Stimulated activated CD4-positive, alpha-beta T cell treated with anti-CD3 and anti-CD28 coated beads, Interleukin-2, amount 100 ng/mL, for 4 hours (primary cell): ENCODE measurements around the gene DNLZ.

Experiments
- DNase-seq: peaks from one replicate; pipeline ENCODE4 v3.0.0-alpha.2; 2020; ENCODE audit warnings: low read depth

The DNLZ gene

DNA sequence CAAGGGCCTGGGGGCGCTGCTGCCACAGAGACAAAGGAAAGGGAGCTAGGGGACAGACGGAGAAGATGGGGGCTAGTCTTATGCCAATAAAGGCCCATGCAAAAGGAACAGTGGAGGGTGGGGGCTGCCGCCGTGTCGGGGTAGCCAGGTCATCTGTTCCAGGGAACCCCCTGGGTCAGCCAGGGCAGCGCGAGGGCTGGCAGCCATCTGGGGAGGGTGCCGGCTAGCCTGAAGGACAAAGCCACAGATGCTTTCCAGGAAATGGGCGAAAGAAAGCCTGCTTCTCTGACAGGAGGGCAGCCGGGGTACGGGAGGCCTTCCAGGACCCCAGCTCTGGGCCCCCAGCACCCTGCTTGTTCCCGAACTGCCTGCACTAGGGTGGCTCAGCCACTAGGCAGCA, 11.6 kb upstream of the DNLZ start:
- no peak for DNase-seq

DNA sequence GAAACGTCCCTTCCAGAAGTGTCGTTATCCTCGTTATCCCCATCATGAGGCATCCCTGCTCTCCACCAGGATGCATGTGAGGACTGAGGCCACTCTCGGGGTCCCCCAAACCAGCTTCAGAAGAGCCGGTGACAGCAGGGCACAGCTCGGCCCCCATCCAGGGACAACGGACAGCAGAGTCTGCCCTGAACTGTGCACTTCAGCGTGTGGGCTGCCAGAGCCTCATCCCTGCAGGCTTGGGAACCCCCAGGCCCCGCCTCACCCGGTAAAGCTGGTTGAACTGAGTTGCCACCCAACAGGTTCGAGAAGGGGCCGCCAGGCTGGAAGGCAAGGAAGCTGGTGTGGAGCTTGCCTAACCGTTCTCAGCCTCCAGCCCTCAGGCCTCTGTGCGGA, 10.6 kb upstream of the DNLZ start:
- DNase-seq = no peak

DNA sequence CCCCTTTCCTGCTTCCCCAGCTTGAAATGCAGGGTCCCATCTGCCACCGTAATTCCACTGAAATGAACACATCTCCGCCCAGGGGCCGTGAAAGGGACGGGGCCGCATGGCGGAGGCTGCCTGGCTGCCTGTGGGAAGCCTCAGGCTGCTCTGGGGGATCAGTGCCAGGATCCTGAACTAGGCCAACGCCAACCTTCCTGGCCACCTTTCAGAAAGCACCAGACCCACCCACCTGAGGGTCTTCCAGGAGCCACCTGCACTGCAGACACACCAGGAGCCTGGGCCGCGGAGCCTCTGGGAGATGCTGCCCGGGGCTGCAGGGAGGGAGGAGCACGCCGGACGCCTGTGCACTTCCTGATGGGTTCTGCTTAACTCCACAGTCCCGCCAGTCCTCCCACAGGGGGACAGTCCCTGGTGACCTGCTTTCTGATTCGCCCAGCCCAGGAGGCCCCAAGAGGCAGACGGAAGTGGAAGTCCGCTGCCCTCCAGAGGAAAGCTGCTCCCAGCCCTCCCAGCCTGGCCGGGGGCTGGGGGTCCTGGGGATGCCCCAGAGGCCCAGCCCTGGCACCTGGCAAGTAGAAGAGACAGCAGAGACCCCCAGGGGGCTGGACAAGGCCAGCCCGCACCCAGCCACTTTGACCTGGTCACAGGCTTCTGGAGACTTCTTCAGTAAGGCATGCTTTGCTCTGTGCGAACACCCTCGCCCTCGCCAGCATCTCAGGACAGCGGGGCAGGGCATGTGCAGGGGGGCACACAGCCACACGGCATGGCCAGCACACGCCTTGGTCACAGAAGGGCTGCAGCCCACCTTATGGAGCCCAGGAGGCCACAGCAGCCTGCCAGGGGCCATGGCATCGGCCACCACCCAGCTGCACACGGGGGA, 10.0 kb upstream of the DNLZ start, which contains the start of gene CARD9:
TSS of gene CARD9 (minus strand) at position 370 of the 883 bp plus-strand sequence. CDS start 1,591 bp downstream, outside the sequence.
- DNase-seq = no peak

DNA sequence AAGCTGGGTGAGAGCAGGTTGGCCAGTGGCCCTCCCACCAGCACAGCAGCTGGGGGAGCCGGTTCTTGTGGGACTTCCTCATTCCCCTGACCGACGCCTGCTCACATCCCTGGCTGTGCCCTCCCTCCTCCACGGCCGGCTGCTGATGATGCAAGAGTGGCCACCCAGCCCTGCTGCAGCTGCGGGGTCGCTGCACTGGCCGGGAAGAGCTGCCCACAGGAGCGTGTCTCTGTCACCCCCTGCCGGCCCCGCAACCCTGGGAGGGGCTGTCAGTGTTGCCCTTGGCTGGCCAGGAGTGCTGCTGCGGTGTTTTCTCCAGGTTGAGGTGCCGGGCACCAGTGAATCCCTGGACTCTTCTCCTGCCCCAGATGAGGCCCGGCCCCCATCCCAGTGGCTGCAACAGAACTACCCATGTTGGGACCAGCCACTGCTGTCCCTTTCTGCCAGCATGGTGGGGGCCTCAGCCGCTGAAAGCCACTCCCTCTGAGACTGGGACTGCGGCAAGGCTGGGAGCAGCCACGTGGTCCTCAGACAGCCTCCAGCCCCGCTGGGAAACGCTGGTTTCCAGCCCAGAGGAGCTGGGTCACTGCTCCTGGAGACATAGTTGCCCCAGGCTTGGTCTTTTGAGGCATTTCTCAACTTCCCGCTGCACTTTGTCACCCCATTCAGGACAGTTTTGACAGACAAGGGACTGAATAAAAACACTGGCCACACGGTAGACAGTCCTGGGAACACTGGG, 9.2 kb upstream of the DNLZ start:
- no peak for DNase-seq

DNA sequence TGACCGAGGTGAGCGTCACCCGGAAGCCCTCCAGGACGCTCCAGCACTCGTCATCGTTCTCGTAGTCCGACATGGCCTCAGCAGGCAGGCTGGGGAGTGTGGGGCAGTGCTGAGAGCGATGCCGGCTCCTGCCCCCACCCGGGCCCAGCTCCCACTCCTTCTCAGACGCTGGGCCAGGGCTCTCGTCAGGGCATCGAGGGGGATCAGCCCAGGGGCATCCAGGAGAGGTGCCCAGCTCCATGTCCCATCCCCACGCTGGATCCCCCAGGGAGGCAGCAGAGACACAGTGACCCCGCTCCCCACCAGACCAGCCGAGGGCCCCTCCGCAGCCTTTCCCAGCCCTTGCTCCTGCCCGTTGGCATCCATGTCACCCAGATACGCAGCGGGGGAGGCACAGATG, 8.5 kb upstream of the DNLZ start:
- DNase-seq = no peak

DNA sequence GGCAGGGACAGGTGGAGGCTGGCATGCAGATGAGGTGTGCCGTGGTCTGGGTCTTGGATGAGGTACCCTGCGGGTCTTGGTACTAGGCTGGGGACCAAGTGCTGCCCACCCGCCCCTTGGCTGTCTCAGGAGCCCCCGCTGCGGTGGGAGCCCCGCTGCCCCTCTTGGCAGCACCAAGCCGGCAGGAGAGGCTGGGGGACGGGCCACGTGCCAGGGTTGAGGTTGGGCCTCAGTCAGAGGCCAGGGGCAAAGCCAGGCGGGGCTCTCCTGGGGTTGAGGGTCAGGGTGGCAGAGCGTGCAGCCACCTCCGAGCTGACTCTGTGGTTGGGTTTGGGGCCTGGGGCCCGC, 8.0 kb upstream of the DNLZ start:
- no peak for DNase-seq

DNA sequence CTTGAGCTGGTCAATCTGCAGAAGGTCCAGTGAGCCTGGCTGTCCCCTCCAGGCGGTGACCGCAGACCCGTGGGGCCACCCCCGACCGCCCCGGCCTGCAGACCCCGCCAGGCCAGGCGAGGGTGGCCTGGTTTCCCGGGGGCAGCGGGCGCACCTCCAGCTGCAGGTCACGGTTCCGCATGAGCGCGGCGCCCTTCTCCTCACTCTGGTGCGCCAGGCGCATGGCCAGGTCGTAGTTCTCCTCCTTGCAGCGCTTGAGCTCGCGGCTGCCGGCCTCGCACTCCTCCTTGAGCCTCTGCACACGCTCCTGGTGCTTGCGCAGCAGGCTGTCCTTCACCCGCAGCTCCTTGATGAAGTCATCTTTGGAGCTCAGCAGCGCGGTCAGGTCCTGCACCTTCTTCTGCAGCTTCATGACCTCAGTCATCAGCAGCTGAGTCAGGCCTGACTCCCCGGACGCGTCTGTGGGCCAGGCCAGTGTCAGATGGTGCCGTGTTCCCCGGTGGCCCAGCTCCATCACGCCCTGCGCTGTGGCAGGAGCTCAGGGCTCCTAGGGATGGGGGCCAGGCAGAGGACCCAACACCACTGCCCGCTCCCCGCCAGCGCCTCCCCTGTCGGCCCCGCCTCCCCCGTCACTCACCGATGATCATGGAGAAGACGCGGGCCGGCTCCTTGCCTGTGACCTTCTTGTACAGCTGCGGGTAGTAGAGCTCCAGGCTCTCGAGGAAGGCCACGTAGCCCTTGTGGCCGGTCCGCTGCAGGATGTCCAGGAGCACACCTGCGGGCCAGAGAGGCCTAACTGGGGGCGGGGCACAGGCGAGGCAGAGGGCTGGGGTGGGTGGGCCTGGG, 7.4 kb upstream of the DNLZ start:
- no peak for DNase-seq

DNA sequence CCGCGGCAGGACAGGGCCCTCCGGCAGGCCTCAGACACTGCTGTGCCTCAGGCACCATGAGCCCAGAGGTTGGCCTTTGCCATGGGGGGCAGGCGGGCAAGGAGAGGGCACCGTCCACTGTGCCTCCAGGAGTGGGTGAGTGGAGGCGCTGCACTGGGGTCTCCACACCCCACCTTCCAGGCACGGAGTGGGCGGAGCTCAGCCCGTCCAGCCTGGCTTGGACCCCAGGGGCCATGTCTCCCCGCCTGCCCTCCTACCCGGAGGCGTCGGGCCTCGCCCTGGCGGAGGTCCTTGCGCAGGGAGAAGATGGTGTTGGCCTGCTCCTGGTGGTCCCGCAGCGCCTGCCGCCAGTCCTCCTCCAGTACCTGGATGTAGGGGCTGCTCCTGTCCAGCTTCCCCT, 6.5 kb upstream of the DNLZ start:
- no peak for DNase-seq

DNA sequence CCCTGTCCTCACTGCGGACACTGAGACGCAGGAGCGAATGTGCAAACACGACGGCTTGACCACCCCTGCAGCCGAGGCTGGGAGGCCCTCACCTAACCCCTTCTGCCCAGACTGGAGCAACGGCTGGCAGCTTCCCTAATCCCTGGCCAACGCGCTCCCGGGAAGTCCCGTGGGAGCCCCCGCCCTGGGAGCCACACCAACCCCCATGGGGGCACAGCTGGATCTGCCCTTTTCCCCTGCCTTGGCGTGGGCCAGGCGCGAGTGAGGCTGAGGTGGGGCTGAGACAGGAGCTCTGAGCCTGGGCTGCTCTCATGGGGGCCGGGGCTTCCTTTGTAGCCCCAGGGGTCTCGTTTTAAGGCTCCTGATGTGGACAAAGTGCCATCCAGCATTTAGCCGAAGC, 4.6 kb upstream of the DNLZ start:
- no peak for DNase-seq

DNA sequence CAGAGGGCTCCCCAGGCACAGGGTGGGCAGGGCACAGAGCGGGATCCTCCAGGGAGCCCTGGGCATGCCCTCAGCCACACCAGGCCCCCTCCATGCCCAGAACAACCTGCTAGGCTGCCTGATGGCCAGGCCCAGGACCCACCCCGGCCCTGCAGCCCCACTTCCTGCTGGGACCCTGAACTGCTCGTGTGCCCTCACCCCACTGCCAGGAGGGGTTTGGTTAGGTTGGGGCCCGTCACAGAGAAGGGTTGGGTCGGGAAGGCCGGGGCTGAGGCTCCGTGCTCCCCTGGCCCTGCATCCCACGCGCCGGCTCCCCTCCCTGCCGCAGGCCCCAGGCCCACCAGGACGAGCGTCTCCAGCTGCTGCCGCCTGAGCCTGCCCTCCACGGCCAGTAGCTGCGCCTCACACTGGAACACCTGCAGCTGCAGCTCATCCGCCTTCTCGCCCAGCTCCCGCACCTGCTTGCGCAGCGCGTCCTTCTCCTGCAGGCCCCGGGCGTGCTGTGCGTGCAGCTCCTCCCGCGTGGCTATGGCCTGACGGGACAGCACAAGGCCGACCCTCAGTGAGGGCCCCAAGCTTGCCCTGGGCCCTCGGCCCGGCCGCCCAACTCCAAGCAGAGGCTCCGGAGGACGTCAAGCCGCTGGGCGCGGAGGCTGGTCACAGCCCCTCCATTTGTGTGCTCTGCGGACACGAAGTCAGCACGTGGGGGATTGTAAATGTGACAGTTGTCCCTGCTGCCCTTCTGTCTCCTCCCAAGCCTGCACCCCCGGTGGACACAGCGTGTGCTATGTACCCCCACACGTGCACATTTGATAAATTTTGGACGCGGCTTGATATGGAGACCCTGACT, 4.0 kb upstream of the DNLZ start:
- DNase-seq = no peak

DNA sequence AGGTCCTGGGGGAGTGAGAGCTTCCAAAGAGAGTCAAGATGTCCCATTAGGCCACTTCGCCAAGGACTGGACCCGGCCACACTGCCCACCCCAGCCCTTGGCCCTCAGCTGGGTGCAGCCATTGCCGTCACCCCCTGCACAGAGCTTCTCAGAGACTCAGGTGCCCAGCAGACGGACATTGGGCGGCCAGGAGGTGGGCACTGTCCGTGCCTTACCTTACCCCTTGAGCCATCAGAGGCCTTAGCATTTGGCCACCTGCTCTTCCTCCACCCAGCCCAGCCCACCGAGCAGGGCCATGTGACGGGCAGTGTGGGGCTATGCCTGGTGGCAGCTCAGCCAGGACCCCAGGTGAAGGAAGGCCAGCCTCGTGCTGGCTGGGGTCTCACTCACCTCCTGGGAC, 3.3 kb upstream of the DNLZ start:
- no peak for DNase-seq

DNA sequence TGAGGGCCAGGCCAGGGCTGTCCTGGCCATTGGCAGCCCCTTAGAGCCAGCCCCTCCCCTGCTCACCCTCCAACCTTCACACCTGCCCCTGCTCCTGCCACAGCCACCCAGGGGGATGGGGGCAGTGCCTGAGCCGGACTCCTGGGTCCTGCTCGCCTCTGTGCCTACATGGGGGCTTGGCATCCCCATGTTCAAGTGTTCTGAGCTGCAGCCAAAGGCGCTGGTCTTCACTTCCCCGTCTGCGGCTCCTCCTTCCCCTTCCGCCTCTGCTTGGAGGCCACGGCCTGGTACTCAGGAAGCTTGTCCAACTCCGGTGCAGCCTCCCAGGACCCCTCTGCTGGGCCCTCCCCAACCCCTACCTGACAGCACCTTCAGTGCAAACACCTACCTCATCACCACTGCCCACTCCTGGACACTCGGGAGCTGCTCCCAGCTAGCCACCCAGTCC, 2.3 kb upstream of the DNLZ start:
- no peak for DNase-seq

DNA sequence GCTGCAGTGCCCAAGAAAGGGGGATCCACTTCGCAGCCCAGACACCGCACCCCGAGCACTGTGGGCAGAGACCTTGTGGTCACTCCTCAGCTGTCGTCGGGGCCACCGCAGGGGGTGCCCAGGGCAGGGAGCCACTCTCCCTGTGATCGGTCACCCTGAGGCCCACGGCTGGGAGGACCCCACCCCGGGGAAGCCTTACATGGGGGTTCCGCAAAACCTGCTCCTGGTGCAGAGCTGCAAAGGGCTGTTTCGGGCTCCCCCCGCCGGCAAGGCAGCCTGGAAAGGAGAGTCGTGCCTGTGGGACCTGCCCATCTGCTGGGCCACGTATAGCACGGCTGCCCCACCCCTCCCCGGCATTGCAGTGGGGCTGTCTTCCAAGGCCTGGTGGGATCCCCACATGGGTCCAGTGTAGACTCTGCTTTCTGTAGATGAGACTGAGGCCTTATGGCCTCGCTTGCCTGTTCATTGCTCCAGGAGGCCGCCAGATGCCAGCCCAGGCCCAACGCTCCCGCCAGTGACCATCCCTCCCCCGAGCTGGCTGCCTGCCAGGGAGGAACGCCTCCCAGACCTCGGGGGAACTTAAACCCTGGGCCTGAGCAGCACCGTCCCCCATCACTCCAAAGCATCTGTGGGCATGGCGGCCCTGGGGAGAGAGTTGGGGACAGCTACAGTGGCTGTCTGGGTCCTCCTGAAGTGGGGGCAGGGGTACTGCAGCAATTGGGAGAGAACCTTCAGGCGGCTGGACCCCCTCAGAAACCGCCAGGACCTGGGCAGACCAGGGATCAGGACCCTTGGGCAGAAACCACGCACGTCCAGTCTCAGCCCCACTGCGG, 1.6 kb upstream of the DNLZ start:
- DNase-seq = no peak

DNA sequence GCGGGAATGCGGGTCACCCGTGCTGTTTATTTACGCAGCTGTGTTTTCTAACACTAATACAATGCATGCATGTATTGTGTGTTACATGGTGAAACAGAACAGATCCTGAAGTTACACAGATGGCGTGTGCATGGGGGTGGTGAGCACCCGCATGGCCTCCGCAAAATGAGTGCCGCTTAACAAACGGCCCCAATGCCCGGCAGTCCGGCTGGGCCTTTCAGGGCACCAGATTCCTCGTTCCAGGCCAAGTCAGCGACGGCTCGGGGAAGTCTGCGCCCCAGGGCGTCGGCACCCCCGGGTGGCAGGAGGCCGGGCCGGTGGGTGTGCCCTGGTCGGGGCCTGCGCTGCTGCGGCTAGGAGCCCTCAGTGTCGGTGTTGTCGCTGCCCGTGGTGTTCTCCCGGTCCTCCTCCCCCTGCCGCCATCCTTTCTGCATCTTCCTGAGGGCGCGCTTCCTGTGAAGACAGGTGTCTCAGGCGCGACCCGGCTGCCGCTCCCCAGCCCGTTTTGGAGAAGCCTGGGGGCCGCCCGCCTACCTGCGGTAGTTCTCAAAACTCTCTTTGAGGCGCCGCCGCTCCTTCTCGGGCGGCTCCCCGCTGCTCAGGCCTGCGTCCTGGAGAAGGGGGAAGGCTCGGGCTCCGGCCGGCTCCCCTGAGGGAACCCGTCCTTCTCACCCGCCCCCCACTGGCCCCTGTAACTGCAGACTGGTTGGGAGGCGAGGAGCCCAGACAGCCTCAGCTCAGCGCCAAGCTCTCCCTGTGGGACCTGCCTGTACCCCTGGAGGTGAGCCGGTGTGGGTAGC, 605 bp upstream of the DNLZ start:
- no peak for DNase-seq

DNA sequence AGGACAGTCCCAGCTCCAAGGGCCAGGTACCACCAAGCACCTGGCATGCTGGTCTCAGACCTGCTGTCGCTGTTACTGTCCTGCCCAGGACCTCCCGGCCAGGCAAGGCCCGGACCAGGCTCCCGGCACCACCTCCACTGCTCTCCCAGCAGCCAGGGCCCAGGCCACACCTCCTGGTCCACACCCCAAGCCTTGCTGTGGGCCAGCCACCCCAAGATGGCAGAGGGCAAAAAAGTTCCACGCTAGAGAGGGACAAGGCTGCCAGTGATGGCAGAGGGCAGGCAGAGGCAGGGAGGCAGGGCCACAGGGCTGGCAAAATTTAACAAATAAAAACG, 1.1 kb downstream of the DNLZ start:
- DNase-seq = no peak

DNA sequence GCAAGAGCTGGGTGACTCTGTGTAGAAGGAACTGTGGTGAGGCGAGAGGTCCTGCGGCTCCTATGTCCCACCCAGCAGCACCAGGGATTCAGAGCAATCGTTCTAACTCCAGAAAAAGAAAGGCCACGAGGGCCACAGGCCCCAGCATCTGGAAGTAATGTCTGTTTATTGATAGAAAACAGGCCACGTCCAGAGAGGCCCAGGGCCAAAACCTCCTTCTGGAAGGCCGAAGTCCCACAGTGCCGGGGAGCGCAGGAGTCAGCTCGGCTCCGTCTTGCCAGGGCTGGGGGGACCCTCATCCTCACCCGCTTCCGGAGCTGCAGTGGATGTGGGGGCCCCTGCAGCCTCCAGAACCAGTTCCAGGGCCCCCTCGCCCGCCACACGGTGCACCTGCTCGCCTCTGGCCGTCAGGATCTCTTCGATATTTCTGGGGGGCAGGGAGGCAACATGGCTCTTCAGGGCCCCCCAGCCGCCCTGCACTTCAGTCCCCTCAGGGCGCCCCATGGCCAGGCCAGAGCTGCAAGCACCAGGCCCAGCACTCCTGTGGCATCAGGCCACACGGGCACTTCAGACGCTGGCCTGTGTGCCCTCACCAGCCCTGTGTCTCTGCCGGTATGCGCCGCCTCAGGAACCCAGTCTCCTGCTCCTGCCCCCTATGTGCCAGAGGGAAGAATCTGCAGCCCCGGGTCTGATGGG, 1.6 kb downstream of the DNLZ start:
- no peak for DNase-seq

DNA sequence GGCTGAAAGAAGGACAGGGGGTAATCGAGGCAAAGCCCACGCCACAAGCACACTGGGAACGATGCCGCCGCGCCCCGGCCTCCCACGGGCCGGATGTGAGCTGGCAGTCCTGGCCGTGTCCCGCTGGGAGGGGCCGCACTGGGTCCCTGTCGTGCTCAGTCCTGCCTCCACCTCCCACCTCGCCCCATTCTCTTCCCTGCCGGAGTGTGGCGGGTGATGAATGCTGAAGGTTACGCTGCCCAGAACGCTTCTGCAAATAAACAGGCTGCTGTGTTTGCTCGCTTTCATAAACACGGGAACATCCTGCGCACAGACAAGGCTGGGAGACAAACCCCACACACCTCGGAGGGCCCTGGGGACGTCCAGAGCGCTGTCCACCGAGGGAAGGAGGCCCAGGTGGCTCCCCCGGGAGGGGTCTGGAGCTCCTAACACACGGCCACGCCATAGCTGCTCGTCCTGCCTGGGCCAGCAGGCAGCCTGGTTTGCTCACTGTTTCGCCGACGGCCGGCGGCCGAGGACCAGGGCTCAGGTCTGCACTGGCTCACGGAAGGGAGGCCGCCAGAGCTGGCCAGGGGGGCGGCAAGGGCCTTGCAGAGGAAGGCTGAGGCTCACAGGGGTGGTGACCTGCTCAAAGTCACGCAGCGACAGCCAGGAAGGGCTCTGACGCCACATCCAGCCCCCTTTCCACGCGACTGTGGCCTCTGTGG, 2.3 kb downstream of the DNLZ start:
- no peak for DNase-seq
